ENCODE results near the gene CDYL2. TPM values are rescaled to one million over a fixed set of nuclear protein-coding genes. Genes with fewer than 3 reads are reported as not detected.

Gene CDYL2
- total RNA-seq, 1 experiment from 2014 or later = 8.2 TPM

DNA sequence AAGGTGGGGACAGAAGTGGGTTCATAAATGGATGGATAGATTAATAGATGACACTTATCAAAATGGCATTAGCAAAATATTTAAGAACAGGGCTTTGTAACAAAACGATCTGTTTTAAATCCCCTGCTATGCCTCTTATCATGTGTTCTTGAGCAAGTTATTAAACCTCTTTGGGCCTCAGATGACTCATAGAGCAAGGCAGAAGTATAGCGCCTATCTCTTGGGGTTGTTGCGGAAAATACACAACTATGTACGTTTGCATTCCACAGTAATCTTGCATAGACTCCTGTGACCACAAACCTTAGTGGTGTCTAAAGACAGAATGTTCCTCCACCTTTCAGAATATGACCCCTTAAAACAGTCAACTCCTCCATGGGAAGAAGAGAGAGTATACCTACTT lies 116.8 kb downstream of the CDYL2 start (continued):
- TF ChIP-seq, protein P1, sequence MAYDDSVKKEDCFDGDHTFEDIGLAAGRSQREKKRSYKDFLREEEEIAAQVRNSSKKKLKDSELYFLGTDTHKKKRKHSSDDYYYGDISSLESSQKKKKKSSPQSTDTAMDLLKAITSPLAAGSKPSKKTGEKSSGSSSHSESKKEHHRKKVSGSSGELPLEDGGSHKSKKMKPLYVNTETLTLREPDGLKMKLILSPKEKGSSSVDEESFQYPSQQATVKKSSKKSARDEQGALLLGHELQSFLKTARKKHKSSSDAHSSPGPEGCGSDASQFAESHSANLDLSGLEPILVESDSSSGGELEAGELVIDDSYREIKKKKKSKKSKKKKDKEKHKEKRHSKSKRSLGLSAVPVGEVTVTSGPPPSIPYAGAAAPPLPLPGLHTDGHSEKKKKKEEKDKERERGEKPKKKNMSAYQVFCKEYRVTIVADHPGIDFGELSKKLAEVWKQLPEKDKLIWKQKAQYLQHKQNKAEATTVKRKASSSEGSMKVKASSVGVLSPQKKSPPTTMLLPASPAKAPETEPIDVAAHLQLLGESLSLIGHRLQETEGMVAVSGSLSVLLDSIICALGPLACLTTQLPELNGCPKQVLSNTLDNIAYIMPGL (CRISPR knock-in tag; IDR thresholded peaks at IDR 0.05) = no peak
- TF ChIP-seq, protein P2, sequence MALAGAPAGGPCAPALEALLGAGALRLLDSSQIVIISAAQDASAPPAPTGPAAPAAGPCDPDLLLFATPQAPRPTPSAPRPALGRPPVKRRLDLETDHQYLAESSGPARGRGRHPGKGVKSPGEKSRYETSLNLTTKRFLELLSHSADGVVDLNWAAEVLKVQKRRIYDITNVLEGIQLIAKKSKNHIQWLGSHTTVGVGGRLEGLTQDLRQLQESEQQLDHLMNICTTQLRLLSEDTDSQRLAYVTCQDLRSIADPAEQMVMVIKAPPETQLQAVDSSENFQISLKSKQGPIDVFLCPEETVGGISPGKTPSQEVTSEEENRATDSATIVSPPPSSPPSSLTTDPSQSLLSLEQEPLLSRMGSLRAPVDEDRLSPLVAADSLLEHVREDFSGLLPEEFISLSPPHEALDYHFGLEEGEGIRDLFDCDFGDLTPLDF (CRISPR knock-in tag; IDR thresholded peaks at IDR 0.05) = no peak
- TF ChIP-seq, protein P3, sequence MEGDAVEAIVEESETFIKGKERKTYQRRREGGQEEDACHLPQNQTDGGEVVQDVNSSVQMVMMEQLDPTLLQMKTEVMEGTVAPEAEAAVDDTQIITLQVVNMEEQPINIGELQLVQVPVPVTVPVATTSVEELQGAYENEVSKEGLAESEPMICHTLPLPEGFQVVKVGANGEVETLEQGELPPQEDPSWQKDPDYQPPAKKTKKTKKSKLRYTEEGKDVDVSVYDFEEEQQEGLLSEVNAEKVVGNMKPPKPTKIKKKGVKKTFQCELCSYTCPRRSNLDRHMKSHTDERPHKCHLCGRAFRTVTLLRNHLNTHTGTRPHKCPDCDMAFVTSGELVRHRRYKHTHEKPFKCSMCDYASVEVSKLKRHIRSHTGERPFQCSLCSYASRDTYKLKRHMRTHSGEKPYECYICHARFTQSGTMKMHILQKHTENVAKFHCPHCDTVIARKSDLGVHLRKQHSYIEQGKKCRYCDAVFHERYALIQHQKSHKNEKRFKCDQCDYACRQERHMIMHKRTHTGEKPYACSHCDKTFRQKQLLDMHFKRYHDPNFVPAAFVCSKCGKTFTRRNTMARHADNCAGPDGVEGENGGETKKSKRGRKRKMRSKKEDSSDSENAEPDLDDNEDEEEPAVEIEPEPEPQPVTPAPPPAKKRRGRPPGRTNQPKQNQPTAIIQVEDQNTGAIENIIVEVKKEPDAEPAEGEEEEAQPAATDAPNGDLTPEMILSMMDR (IDR thresholded peaks at IDR 0.05) = no peak
- TF ChIP-seq, protein P4, sequence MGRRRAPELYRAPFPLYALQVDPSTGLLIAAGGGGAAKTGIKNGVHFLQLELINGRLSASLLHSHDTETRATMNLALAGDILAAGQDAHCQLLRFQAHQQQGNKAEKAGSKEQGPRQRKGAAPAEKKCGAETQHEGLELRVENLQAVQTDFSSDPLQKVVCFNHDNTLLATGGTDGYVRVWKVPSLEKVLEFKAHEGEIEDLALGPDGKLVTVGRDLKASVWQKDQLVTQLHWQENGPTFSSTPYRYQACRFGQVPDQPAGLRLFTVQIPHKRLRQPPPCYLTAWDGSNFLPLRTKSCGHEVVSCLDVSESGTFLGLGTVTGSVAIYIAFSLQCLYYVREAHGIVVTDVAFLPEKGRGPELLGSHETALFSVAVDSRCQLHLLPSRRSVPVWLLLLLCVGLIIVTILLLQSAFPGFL (CRISPR knock-in tag; IDR thresholded peaks at IDR 0.05; ENCODE audit: borderline replicate concordance) = no peak
- TF ChIP-seq, protein P5, sequence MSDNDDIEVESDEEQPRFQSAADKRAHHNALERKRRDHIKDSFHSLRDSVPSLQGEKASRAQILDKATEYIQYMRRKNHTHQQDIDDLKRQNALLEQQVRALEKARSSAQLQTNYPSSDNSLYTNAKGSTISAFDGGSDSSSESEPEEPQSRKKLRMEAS (CRISPR knock-in tag; IDR thresholded peaks at IDR 0.05) = no peak

DNA sequence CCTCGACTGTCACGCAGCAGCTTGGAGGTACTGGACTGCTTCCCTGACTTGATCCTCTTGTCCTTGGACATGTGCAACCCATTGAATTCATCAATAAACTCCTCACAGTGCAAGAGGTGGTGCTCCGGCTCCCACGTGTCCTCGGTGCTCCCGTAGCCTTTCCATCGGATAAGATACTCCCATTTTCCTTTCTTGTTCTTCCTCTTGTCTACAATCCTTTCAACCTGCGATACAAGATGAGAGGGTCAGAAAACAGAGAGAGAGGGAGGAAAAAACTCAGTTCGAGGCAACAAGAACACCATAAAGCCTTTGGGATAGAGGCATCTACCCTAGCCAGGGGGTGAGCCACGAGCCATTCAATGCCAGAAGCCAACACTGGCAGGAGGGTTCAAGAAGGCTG lies 119.5 kb downstream of the CDYL2 start:
- Mint-ChIP-seq H3K4me1 (no peaks in the 10 kb centered on the region), H3K27ac (no peak overlapping the region), H3K27me3 (ENCODE audit: low read depth) (no peaks in the 10 kb centered on the region), H3K36me3 (no peaks in the 10 kb centered on the region), H3K4me3 (no peak overlapping the region), H3K9me3 (peaks cover 4% of the 10 kb centered on the region; the same call in 1 of the 2 replicates)
- POLR2A ChIA-PET = no interaction called here
- CTCF ChIA-PET = no interaction called here
- ATAC-seq = no peak
- TF ChIP-seq, protein P6, sequence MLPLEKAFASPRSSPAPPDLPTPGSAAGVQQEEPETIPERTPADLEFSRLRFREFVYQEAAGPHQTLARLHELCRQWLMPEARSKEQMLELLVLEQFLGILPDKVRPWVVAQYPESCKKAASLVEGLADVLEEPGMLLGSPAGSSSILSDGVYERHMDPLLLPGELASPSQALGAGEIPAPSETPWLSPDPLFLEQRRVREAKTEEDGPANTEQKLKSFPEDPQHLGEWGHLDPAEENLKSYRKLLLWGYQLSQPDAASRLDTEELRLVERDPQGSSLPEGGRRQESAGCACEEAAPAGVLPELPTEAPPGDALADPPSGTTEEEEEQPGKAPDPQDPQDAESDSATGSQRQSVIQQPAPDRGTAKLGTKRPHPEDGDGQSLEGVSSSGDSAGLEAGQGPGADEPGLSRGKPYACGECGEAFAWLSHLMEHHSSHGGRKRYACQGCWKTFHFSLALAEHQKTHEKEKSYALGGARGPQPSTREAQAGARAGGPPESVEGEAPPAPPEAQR (CRISPR knock-in tag; IDR thresholded peaks at IDR 0.05) = no peak
- TF ChIP-seq, protein P7, sequence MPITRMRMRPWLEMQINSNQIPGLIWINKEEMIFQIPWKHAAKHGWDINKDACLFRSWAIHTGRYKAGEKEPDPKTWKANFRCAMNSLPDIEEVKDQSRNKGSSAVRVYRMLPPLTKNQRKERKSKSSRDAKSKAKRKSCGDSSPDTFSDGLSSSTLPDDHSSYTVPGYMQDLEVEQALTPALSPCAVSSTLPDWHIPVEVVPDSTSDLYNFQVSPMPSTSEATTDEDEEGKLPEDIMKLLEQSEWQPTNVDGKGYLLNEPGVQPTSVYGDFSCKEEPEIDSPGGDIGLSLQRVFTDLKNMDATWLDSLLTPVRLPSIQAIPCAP (CRISPR knock-in tag; IDR thresholded peaks at IDR 0.05) = no peak
- TF ChIP-seq ETV6 (CRISPR knock-in tag; IDR thresholded peaks at IDR 0.05) = no peak
- no peak for TF ChIP-seq SP1 (CRISPR knock-in tag; conservative IDR thresholded peaks at IDR 0.05)
- no peak for TF ChIP-seq ZNF232 (CRISPR knock-in tag; IDR thresholded peaks at IDR 0.05)
- no peak for TF ChIP-seq CREM (CRISPR knock-in tag; IDR thresholded peaks at IDR 0.05)
- TF ChIP-seq, protein P8, sequence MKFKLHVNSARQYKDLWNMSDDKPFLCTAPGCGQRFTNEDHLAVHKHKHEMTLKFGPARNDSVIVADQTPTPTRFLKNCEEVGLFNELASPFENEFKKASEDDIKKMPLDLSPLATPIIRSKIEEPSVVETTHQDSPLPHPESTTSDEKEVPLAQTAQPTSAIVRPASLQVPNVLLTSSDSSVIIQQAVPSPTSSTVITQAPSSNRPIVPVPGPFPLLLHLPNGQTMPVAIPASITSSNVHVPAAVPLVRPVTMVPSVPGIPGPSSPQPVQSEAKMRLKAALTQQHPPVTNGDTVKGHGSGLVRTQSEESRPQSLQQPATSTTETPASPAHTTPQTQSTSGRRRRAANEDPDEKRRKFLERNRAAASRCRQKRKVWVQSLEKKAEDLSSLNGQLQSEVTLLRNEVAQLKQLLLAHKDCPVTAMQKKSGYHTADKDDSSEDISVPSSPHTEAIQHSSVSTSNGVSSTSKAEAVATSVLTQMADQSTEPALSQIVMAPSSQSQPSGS (CRISPR knock-in tag; IDR thresholded peaks at IDR 0.05; ENCODE audit: borderline replicate concordance, low read depth) = no peak
- no peak for TF ChIP-seq ELF4 (CRISPR knock-in tag; IDR thresholded peaks at IDR 0.05; ENCODE audit: low read depth)
- DNase-seq (ENCODE audit: low spot score) = no peak
